ENCODE measurements around the gene DRICH1. TPM values are rescaled to one million over a fixed set of nuclear protein-coding genes. Genes with fewer than 3 reads are reported as not detected.
"Not testable (repeated sequence)": the region's sequence is repeated elsewhere in the genome, so short reads cannot be mapped to it uniquely, and the experiment has no call there.

The DRICH1 gene
- total RNA-seq, 1 experiment from 2014 or later = not detected

DNA sequence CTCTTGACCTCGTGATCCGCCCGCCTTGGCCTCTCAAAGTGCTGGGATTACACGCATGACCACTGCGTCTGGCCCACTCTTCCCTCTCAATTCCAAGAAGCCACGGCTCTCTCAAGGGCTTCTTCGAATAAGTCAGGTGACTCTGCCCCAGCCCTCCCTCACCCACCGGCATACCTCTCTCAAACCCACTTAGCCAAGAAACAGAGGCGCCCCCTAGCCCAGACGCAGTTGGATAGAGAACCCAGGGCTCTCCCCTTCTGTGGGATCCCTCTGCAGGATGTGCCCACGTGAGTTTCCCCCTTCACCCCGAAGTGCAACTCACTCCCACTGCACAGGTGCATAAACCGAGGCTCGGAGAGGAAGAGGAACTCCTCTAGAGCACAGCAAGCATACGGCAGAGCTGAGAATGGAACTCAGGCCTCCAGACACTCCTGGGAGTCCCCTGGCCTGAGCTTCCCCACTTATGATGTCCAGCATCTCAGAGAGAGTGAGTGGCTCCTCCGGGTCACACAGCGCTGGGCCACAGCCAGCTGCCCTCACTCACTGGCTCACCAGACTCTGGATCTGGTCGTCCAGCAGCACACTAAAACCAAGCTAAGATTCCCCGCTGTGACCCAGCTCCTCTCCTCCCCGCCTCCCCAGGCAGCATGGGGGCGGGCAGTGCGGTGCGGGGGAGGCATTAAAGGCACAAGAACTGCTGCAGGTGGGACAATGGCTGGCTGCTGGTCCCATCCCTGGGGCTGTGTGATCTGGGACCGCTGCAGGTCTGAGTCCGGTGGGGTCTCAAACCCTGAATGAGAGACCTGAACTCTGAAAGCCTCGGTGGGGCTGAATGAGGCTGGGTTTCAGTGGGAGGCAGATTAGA is 41.9 kb upstream of the DRICH1 start:
- Histone ChIP-seq H3K27me3 (ENCODE audit: low read length) (no peaks in the 10 kb centered on the region), H3K27ac (ENCODE audit: low read length) (no peak overlapping the region), H3K9ac (ENCODE audit: low read length) (no peak overlapping the region), H4K20me1 (ENCODE audit: insufficient read depth, low read depth, low read length) (no peaks in the 10 kb centered on the region), H3K4me1 (ENCODE audit: low read length) (0 out of 2 replicates have a peak, but pooled peaks cover 3% of the 10 kb centered on the region), H2AFZ (ENCODE audit: low read length) (no peak overlapping the region), H3K79me2 (ENCODE audit: low read length) (no peaks in the 10 kb centered on the region), H3K36me3 (ENCODE audit: insufficient read depth, low read length) (0 out of 2 replicates have a peak, but pooled peaks cover under 1% of the 10 kb centered on the region), H3K9me3 (ENCODE audit: low read length) (no peaks in the 10 kb centered on the region), H3K4me3 (ENCODE audit: low read length) (no peak overlapping the region), H3K9me2 (replicated peaks; ENCODE audit: insufficient read depth, low read length) (no peaks in the 10 kb centered on the region), H3K4me2 (ENCODE audit: low read depth, low read length, poor library complexity, severe bottlenecking) (no peak overlapping the region)
- no peak for DNase-seq

- Histone ChIP-seq H4K20me1 (ENCODE audit: insufficient read depth, low read depth, low read length) (no peaks in the 10 kb centered on the region), H3K9me3 (ENCODE audit: low read length) (no peaks in the 10 kb centered on the region), H3K4me1 (ENCODE audit: low read length) (0 out of 2 replicates have a peak, but pooled peaks cover 2% of the 10 kb centered on the region), H3K36me3 (ENCODE audit: insufficient read depth, low read length) (no peaks in the 10 kb centered on the region), H3K4me3 (ENCODE audit: low read length) (no peak overlapping the region), H3K4me2 (ENCODE audit: low read depth, low read length, poor library complexity, severe bottlenecking) (no peak overlapping the region), H3K79me2 (ENCODE audit: low read length) (no peaks in the 10 kb centered on the region), H3K9me2 (replicated peaks; ENCODE audit: insufficient read depth, low read length) (no peaks in the 10 kb centered on the region), H2AFZ (ENCODE audit: low read length) (no peak overlapping the region), H3K27ac (ENCODE audit: low read length) (no peak overlapping the region), H3K27me3 (ENCODE audit: low read length) (no peaks in the 10 kb centered on the region), H3K9ac (ENCODE audit: low read length) (no peak overlapping the region)
- DNase-seq = no peak
Observed at GRCh38 chr22:23673050-23673620, 41.0 kb upstream of the DRICH1 start.

DNA sequence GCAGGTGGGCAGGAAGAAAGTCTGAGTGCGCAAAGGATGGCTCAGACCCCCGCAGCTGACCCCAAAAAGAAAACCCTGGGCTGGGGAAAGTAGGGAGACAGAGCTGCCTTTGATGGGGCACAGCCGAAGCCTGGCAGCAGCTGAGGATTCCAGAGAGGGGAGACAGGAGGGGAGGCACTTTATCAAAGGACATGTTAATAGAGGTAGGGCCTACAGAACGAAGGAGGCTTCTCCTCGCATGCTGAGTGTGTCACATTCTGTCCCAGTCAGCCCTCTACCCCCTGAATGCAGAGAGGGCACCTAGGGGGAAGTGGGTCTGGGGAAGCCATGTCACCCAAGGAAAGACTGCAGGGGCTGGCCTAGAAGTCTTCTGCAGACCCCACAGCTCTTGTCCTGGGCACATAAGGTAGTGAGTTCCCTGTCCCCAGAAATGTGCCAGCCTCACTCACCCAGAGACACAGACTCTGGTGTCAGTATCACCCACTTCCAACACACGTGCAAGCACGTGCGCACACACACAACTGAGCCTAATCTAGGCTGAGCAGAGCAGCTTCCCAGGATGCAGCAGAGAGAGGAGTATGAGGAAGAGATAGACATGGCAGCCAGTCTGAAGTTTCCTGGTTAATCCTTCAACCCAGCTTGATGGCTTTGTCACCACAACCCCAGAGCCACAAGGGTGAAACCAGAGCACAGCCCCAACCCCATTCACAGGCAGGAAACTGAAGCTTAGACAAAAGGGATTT is 40.4 kb upstream of the DRICH1 start:
- H3K79me2 ChIP-seq (ENCODE audit: low read length); H2AFZ ChIP-seq (ENCODE audit: low read length): not testable (repeated sequence)

DNA sequence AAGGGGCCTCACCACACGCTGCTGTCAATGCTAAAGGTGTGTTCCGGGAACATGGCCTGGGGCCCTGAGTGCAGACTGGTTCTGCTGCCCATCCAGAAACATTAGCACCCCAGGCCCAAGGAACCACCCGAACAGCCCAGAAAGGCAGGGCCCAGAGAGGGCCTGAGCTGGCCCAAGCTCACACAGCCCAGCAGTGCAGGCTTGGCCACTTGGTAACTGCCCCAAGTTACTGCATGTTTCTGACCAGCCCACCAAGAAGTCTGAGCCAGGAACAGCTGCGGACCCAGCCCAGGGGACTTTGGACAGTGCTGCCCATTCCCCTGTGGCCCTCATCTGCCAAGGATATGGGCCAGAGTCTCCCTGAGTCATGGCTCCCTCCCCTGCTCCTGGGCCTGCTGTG is 39.3 kb upstream of the DRICH1 start:
- not testable (repeated sequence) for DNase-seq; H3K36me3 ChIP-seq (ENCODE audit: insufficient read depth, low read length); H2AFZ ChIP-seq (ENCODE audit: low read length); H3K27ac ChIP-seq (ENCODE audit: low read length); H3K9me3 ChIP-seq (ENCODE audit: low read length); H3K79me2 ChIP-seq (ENCODE audit: low read length); H3K9me2 ChIP-seq (replicated peaks; ENCODE audit: insufficient read depth, low read length); H3K9ac ChIP-seq (ENCODE audit: low read length); H4K20me1 ChIP-seq (ENCODE audit: insufficient read depth, low read depth, low read length); H3K4me3 ChIP-seq (ENCODE audit: low read length); H3K4me2 ChIP-seq (ENCODE audit: low read depth, low read length, poor library complexity, severe bottlenecking); H3K4me1 ChIP-seq (ENCODE audit: low read length); H3K27me3 ChIP-seq (ENCODE audit: low read length)

More for the DNA sequence above, 40.4 kb upstream of the DRICH1 start:
- not testable (repeated sequence) for DNase-seq; H3K4me2 ChIP-seq (ENCODE audit: low read depth, low read length, poor library complexity, severe bottlenecking); H3K27ac ChIP-seq (ENCODE audit: low read length); H3K4me1 ChIP-seq (ENCODE audit: low read length); H3K27me3 ChIP-seq (ENCODE audit: low read length); H4K20me1 ChIP-seq (ENCODE audit: insufficient read depth, low read depth, low read length); H3K9ac ChIP-seq (ENCODE audit: low read length); H3K9me3 ChIP-seq (ENCODE audit: low read length); H3K36me3 ChIP-seq (ENCODE audit: insufficient read depth, low read length); H3K4me3 ChIP-seq (ENCODE audit: low read length); H3K9me2 ChIP-seq (replicated peaks; ENCODE audit: insufficient read depth, low read length)

GRCh38 chr22:23670378-23671295 is 38.5 kb upstream of the DRICH1 start:
- H3K36me3 ChIP-seq (ENCODE audit: insufficient read depth, low read length) = no peaks in the 10 kb centered on the region
- DNase-seq = no peak
- no peaks in the 10 kb centered on the region for H3K4me1 ChIP-seq (ENCODE audit: low read length)
- H3K27ac ChIP-seq (ENCODE audit: low read length) = no peak overlapping the region
- no peak overlapping the region for H3K9ac ChIP-seq (ENCODE audit: low read length)
- H3K4me3 ChIP-seq (ENCODE audit: low read length) = no peak overlapping the region
- no peaks in the 10 kb centered on the region for H3K79me2 ChIP-seq (ENCODE audit: low read length)
- H3K27me3 ChIP-seq (ENCODE audit: low read length) = no peaks in the 10 kb centered on the region
- no peak overlapping the region for H3K4me2 ChIP-seq (ENCODE audit: low read depth, low read length, poor library complexity, severe bottlenecking)
- no peaks in the 10 kb centered on the region for H3K9me2 ChIP-seq (replicated peaks; ENCODE audit: insufficient read depth, low read length)
- H2AFZ ChIP-seq (ENCODE audit: low read length) = no peak overlapping the region
- no peaks in the 10 kb centered on the region for H4K20me1 ChIP-seq (ENCODE audit: insufficient read depth, low read depth, low read length)
- H3K9me3 ChIP-seq (ENCODE audit: low read length) = no peaks in the 10 kb centered on the region

DNA sequence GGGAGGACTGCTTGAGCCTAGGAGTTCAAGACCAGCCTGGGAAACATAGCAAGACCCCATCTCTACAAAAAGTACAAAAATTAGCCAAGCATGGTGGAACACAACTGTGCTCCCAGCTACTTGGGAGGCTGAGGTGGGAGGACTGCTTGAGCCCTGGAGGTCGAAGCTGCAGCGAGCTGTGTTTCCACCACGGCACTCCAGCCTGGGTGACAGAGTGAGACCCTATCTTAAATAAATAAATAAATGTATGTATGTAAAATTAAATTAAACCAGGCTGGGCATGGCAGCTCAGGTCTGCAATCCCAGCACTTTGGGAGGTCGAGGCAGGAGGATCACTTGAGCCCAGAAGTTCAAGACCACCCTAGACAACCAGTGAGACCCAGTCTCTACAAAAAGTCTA is 28.3 kb upstream of the DRICH1 start:
- H3K27ac ChIP-seq (ENCODE audit: low read length) = not testable (repeated sequence)

GRCh38 chr22:23657727-23658126 is 25.6 kb upstream of the DRICH1 start:
- Histone ChIP-seq H3K36me3 (ENCODE audit: insufficient read depth, low read length) (no peaks in the 10 kb centered on the region), H3K9me2 (replicated peaks; ENCODE audit: insufficient read depth, low read length) (no peaks in the 10 kb centered on the region), H3K79me2 (ENCODE audit: low read length) (0 out of 2 replicates have a peak, but pooled peaks cover 3% of the 10 kb centered on the region), H3K27ac (ENCODE audit: low read length) (no peak overlapping the region), H3K9me3 (ENCODE audit: low read length) (no peaks in the 10 kb centered on the region), H3K4me3 (ENCODE audit: low read length) (no peak overlapping the region), H3K4me2 (ENCODE audit: low read depth, low read length, poor library complexity, severe bottlenecking) (no peak overlapping the region), H3K4me1 (ENCODE audit: low read length) (no peaks in the 10 kb centered on the region), H2AFZ (ENCODE audit: low read length) (no peak overlapping the region), H3K9ac (ENCODE audit: low read length) (no peak overlapping the region), H4K20me1 (ENCODE audit: insufficient read depth, low read depth, low read length) (no peaks in the 10 kb centered on the region), H3K27me3 (ENCODE audit: low read length) (no peaks in the 10 kb centered on the region)
- no peak for DNase-seq

More for the DNA sequence above, 28.3 kb upstream of the DRICH1 start:
- H3K27me3 ChIP-seq (ENCODE audit: low read length); H4K20me1 ChIP-seq (ENCODE audit: insufficient read depth, low read depth, low read length); H3K9me2 ChIP-seq (replicated peaks; ENCODE audit: insufficient read depth, low read length); DNase-seq; H3K9me3 ChIP-seq (ENCODE audit: low read length); H3K9ac ChIP-seq (ENCODE audit: low read length); H3K4me3 ChIP-seq (ENCODE audit: low read length); H3K79me2 ChIP-seq (ENCODE audit: low read length); H3K4me1 ChIP-seq (ENCODE audit: low read length); H3K36me3 ChIP-seq (ENCODE audit: insufficient read depth, low read length); H3K4me2 ChIP-seq (ENCODE audit: low read depth, low read length, poor library complexity, severe bottlenecking); H2AFZ ChIP-seq (ENCODE audit: low read length): not testable (repeated sequence)
